BE2C (cell line): ENCODE measurements around the gene NRIP1.

ENCODE experiments used
- DNase-seq: peaks from one replicate; pipeline ENCODE4 v3.0.0-alpha.2; 2020
- H3K27me3 ChIP-seq: fragments of 250-450 bp; sonication (Bioruptor Pico); 2 replicates; pipeline ENCODE4 v1.5.1; 2020; ENCODE audit warnings: mild to moderate bottlenecking
- H3K36me3 ChIP-seq: fragments of 250-450 bp; sonication (Bioruptor Pico); 2 replicates; pipeline ENCODE4 v1.5.1; 2020; ENCODE audit warnings: mild to moderate bottlenecking
- H3K4me1 ChIP-seq: fragments of 250-450 bp; sonication (Bioruptor Pico); 2 replicates; pipeline ENCODE4 v1.5.1; 2020
- H3K4me3 ChIP-seq: 2 replicates; pipeline ENCODE4 v1.5.1; 2011; ENCODE audit warnings: low read depth, low read length
- H3K9me3 ChIP-seq: fragments of 250-450 bp; sonication (Bioruptor Pico); 2 replicates; pipeline ENCODE4 v1.5.1; 2020
- CTCF ChIP-seq: IDR thresholded peaks from 2 replicates; pipeline ENCODE4 v1.5.1; 2012; ENCODE audit warnings: mild to moderate bottlenecking, low read depth, low read length

The NRIP1 gene

GRCh38 chr21:14968029-14968428, 96.8 kb downstream of the NRIP1 start:
- H3K4me3 ChIP-seq = no peak overlapping the region
- H3K27me3 ChIP-seq = no peaks in the 10 kb centered on the region
- H3K36me3 ChIP-seq = peaks cover 18% of the 10 kb centered on the region
- no peaks in the 10 kb centered on the region for H3K4me1 ChIP-seq
- TF ChIP-seq CTCF = no peak
- H3K9me3 ChIP-seq = no peaks in the 10 kb centered on the region
- no peak for DNase-seq

- no peak for DNase-seq
- peaks cover 18% of the 10 kb centered on the region for H3K36me3 ChIP-seq
Observed at GRCh38 chr21:14964621-14965020, 100.2 kb downstream of the NRIP1 start.

GRCh38 chr21:14962217-14962616, 102.6 kb downstream of the NRIP1 start:
- Histone ChIP-seq H3K4me1 (no peaks in the 10 kb centered on the region), H3K36me3 (peaks cover 14% of the 10 kb centered on the region), H3K4me3 (no peak overlapping the region), H3K9me3 (no peaks in the 10 kb centered on the region), H3K27me3 (no peaks in the 10 kb centered on the region)
- no peak for TF ChIP-seq CTCF
- DNase-seq = no peak

More at GRCh38 chr21:14964621-14965020, 100.2 kb downstream of the NRIP1 start:
- H3K4me3 ChIP-seq = no peak overlapping the region
- no peaks in the 10 kb centered on the region for H3K4me1 ChIP-seq
- H3K27me3 ChIP-seq = no peaks in the 10 kb centered on the region
- H3K9me3 ChIP-seq = no peaks in the 10 kb centered on the region
- no peak for TF ChIP-seq CTCF

GRCh38 chr21:14961502-14961901, 103.3 kb downstream of the NRIP1 start:
- Histone ChIP-seq H3K4me3 (no peak overlapping the region), H3K4me1 (no peaks in the 10 kb centered on the region), H3K27me3 (no peaks in the 10 kb centered on the region), H3K9me3 (no peaks in the 10 kb centered on the region), H3K36me3 (peaks cover 8% of the 10 kb centered on the region; the same call in 1 of the 2 replicates)
- no peak for TF ChIP-seq CTCF
- DNase-seq = no peak

GRCh38 chr21:14959343-14959742, 105.5 kb downstream of the NRIP1 start:
- H3K4me1 ChIP-seq = no peaks in the 10 kb centered on the region
- no peak overlapping the region for H3K4me3 ChIP-seq
- no peak for DNase-seq
- no peaks in the 10 kb centered on the region for H3K36me3 ChIP-seq
- no peaks in the 10 kb centered on the region for H3K27me3 ChIP-seq
- TF ChIP-seq CTCF = no peak
- no peaks in the 10 kb centered on the region for H3K9me3 ChIP-seq

- Histone ChIP-seq H3K27me3 (no peaks in the 10 kb centered on the region), H3K4me3 (no peak overlapping the region), H3K4me1 (no peaks in the 10 kb centered on the region), H3K36me3 (no peaks in the 10 kb centered on the region), H3K9me3 (no peaks in the 10 kb centered on the region)
- no peak for TF ChIP-seq CTCF
- no peak for DNase-seq
Observed at GRCh38 chr21:14957836-14958235, 107.0 kb downstream of the NRIP1 start.
